Measurements from ENCODE around the gene MEG3. TPM values are rescaled to one million over a fixed set of nuclear protein-coding genes. Genes with fewer than 3 reads are reported as not detected.

Gene MEG3
- total RNA-seq, 1 experiment from 2014 or later, result 0.72 TPM

DNA sequence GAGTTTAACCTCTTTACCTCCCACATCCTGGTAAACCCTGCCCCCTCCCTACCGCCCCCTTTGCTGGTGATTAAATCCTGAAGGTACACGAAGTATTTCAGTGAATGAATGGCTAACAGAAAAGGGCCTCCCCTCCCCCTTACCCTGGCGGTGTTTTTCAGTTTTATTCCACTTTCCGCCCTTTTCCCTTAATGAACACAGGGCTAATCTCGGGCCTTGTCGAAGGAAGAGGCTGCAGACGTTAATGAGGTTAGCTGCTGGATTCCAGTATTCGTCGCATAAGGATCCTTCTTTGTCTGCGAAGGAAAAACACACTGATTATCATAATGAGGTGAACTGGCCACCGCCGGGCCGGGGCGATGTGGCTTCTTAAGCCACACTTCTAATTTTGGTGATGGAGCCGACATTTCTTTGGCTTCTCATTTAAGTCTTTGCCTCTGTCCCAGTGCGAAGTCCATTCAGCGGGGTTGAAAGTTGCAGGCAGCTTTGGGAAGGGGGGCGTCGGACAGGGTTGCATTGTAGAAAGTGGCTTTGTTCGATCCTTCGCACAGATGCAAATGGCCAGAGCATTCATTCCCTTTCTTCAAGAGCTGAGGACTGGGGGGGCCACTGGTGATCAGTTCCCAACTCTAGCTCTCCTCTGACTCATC is 6.5 kb downstream of the MEG3 start:
- DNase-seq (ENCODE audit: low read depth), result no peak

DNA sequence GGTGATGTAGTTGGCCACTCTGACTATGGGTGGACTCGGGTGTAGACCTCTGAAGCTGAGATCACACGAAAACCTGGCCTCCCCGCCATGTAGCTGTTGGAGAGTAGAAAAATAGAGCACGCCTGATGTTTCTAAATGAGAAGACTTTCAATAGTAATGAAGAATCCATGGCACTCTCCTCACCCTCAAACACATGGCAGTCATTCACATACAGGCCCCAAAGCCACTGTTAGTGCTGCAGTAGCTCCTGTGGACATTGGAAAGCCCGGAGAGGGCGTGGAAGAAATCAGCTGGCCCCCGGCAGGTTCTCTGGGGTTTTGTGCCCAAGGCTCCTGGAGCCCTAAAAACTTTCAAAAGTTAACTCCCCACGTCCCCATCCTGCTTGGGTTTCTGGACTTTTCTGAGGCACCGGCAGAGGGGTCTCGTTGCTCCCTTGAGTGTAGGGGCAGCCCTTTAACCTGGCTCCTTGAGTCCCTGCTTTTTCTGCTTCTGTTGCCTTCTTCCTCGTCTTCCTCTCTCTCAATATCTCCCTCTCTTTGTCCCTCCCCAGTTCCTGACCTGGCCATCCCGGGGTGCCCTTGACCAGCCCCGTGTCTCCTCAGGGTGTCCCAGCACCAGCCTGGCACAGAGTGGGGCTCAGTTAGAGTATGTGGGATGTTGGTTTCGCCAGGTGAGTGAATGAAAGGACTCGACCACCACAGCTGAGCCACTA is 8.3 kb downstream of the MEG3 start:
- DNase-seq (ENCODE audit: low read depth), result no peak

DNA sequence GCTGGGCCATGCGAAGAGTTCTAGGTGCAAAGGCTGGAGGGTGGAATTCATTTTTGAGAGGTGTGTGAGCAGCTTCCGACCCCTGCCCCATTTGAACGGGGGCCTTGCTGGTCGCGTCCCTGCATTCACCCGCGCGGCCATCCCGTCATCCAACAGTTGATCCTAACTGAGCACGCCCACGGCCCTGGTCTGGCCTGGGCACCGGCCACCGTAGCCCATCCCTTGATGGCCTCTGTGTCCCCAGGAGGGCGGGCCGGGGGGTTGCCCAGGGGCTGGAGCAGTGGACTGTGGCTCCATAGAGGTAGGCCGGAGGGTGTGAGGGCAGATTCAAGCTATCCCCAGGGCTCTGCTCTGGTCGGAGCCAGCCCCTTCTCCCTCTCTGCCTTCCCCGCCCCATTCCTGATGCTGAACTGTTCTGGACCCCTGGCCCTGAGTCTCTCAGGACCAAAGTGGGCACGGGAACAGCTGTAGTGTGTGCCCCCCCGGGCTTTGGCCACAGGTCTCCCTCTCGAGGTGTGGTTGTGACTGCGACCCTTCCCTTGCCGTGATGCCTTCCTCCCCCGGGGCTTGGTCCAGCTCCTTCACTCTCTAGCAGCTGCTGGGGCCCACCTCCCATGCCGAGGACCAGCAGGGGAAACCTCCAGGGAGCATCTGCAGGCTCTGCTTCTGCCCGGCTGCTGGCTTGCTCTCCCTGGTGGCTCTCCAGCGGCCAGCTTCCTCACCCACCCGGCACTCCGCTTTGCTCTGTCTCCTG is 9.1 kb downstream of the MEG3 start:
- no peak for DNase-seq (ENCODE audit: low read depth)

- no peak for DNase-seq (ENCODE audit: low read depth)
Observed at GRCh38 chr14:100835548-100836310, 9.8 kb downstream of the MEG3 start.

- no peak for DNase-seq (ENCODE audit: low read depth)
Observed at GRCh38 chr14:100836311-100836805, 10.4 kb downstream of the MEG3 start.

DNA sequence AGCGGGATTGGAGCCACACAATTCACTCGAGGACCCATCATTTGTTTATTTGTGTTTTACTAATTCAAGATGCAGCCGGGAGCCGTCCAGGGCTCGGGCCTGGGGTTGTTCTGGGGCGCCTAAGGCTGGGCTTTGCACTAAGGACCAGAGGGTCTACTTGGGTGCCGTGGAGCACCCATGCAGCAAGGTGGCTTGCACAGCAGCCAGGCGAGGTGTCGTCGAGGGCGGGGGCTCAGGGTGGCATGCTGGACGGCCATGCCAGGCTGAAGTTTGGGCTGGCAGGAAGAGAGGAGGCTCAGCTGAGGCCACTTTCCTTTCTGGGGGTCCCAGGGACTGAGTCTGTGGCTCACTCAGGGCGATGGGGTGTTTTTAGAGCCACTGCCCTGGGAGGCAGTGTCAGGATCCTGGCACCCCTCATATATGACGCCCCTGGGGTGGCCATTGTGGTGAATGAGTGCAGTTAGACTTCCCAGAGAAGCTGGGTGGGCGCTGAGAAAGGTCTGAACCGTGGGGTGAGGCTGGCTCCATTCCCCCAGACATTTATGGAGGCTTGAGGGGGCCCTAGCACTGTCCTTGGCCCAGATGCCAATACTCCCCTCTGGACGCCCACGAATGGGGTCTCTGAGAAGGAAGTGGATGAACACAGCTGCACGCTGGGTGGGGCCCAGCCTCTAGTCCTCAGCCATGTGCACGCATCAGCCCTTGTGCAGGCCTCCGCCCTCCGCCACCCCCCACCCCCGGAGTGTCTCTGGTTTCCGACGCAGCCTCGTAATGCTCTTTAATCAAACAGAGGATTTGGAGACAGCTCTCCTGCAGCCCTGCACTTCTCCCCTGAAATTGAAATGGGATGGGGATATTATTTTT is 11.3 kb downstream of the MEG3 start:
- DNase-seq (ENCODE audit: low read depth), result no peak

DNA sequence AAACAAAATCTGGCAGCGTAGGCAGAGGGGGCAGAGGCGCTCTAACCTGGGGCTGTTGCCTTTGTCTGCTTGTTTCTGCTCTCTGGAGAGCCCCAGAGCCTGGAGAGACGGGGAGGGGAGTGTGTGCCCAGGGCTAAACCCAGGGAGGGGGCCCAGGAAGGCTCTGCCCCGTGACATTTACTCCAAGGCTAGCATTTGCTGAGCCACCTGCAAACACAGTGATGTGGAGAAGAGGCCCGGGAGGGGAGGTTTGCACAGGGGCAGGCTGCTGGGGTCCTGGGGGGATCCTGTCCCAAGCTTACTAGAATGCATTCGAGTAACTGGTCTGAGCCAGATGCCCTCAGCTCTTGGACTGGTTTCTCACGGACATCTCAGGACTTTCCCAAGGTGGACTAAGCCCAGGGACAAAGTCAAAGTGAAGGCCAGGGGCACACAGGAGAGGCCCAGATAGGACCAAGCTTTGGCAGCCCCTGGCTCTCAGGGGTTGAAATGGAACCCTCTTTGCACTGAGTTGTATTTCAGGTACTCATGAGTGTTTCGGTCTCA is 12.0 kb downstream of the MEG3 start:
- no peak for DNase-seq (ENCODE audit: low read depth)

DNA sequence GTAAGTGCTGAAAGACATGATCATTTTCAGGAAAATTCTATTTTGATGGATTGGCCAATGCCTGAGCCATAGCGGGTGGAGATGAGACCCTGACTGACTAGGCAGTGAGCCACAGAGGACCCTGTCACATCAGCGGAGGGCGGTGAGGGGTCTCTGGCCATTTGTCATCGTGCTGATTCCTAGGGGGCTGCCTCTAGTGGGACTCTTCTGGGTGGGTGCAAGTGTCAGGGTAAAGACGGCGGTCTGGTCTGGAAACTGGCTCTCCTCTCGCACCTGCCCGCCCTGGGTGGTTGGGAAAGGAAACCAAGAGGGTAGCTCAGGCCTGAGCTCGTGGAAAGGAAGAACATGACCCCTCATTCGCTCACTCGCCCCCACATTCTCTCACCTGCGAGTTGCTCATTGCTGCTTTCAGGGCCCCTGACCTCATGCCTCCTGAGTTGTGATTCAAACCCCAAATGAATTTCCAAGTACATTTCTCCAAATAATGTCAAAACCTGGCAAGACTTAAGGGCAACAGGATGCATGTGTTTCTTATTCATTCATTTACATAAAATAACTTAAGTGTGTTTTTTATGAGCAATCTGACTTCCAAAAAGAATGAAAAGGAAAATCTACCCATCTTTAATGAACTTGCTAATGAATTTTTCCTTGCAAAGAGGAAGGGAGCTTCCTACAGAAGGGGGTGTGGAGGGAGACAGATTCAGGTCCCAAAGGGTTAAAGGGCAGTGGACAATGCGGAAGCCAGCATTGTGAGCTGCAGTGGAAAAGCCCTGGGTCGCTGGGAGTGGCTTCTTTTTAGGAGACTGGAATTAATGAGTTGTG is 12.8 kb downstream of the MEG3 start:
- no peak for DNase-seq (ENCODE audit: low read depth)

DNA sequence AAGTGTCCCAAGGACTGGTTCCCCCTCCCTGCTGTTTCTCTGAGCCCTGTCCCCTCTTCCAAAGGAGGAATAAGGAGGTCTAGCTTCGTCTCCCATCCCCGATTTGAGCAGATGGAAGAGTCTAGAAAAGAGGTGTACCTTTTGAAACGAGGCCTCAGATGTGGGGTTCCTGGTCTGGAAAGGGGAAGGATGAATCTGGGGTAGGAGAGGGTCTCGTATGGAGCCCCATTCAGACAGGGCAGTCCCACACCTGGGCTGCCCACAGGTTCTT is 13.3 kb downstream of the MEG3 start:
- DNase-seq (ENCODE audit: low read depth), result no peak

DNA sequence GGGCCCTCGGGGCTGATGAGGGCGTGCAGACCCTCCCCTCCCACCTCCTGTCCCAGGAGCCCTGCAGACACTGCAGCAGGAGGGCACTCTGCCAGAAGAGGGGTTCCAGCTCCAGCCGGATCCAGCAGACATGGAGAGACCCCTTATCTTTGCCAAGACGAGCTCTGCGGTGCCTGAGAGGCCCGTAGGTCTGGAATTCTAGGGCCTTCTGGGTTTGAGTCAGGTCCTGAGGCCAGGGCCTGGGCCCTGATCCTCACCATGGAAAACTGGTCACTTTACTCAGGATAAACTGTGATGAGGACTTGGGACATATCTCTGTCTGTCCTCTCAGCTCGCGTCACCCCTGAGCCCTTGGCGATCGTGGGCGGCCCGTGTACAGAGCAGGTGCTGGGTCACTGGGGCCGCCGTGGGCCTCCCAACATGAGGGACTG is 13.8 kb downstream of the MEG3 start:
- DNase-seq (ENCODE audit: low read depth), result no peak

GRCh38 chr14:100840286-100841065 is 14.6 kb downstream of the MEG3 start:
- no peak for DNase-seq (ENCODE audit: low read depth)

DNA sequence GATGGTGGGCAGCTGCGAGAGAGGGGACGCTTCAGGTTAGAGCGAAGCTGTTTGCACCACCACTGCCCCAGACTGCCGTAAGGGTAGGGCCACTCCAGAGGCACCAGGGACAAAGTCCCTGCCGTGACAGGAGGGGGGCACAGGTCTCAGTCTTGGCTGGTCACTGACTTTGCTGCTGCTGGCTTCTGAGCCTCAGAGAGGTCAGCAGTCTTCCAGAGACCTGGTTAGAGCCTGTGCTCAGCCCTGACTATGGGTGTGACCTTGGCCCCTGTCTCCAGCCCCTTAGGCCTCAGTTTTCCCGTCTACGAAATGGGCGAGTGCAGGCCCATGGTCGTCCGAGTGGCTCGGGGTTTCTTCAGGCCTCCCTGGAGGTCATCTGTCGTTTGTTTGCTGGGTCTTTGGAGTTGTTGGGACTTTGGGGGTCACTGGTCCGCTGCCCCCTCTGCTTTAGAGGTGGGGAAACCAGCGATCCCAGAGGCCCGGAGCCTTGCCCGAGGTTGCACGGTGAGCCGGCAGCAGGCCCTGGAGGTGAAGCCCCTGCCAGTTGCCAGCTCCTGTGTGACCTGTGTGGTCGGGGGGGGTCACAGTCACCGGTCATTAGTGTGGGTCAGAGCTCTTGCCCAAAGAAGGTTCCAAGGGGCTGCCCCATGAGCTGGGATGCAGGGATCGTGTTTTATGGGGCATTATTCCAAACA is 15.3 kb downstream of the MEG3 start:
- no peak for DNase-seq (ENCODE audit: low read depth)

GRCh38 chr14:100841761-100842403 is 16.0 kb downstream of the MEG3 start:
- no peak for DNase-seq (ENCODE audit: low read depth)

GRCh38 chr14:100842799-100843198 is 16.9 kb downstream of the MEG3 start:
- DNase-seq (ENCODE audit: low read depth), result peak; percentile 45

DNA sequence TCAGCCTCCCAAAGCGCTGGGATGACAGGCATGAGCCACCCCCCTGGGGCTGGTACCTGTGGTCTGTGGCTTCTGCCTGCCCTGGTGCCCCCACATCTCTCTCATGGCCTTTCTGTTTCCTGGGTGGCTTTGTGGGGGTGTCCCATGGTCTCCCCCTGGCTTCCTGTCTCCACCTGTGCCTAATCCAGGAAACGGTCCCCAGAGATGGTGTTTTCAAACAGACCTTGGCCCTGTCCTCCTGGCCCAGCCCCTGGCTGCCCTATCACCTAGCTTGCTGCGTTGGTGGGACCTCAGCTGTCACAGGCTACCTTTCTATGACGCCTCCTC is 18.1 kb downstream of the MEG3 start:
- DNase-seq (ENCODE audit: low read depth), result no peak

DNA sequence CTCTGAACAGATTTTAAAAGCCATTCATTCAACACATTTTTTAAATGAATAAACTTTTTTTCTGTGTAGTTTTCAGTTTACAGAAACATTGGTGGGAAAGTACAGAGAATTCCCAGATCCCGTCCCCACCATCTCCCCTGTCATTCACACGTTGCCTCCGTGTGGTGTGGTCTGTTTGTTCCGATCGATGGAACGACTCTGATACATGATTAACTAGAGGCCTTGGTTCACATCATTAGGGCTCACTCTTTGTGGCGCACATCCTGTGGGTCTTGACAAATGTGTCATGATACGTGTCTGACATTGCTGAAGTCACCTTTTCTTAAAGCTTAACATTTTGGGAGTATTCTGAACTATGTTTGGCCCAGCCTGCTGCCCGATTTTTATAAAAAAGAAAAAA is 18.5 kb downstream of the MEG3 start:
- DNase-seq (ENCODE audit: low read depth), result no peak

GRCh38 chr14:100844846-100845245 is 18.9 kb downstream of the MEG3 start:
- no peak for DNase-seq (ENCODE audit: low read depth)

DNA sequence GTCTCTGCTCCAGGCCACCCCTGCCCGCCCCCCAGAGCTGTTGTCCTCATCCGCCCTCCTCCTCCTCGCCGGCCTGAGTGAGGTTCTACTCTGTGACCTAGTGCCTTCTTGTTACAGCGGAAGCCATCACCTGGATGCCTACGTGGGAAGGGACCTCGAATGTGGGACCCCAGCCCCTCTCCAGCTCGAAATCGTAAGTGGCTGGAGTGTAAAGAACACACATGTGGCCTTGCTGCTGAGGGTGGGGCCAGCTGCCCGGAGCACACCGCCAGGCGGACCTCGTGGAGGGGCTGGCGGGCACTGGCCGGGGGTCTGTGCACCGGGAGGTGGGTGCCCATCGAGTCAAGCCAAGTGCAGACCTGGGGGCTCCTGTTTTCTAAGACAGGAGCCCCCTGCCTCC is 19.4 kb downstream of the MEG3 start:
- no peak for DNase-seq (ENCODE audit: low read depth)
